NOMO-1 treated with dmso at 0.1 percent for 144 hours (cell line): ENCODE results near the gene ARID1A.

Experiments
- DNase-seq: peaks from one replicate; lab custom pipeline; 2025; ENCODE audit not compliant: unreplicated experiment; lab: John Stamatoyannopoulos, UW

ARID1A gene

DNA sequence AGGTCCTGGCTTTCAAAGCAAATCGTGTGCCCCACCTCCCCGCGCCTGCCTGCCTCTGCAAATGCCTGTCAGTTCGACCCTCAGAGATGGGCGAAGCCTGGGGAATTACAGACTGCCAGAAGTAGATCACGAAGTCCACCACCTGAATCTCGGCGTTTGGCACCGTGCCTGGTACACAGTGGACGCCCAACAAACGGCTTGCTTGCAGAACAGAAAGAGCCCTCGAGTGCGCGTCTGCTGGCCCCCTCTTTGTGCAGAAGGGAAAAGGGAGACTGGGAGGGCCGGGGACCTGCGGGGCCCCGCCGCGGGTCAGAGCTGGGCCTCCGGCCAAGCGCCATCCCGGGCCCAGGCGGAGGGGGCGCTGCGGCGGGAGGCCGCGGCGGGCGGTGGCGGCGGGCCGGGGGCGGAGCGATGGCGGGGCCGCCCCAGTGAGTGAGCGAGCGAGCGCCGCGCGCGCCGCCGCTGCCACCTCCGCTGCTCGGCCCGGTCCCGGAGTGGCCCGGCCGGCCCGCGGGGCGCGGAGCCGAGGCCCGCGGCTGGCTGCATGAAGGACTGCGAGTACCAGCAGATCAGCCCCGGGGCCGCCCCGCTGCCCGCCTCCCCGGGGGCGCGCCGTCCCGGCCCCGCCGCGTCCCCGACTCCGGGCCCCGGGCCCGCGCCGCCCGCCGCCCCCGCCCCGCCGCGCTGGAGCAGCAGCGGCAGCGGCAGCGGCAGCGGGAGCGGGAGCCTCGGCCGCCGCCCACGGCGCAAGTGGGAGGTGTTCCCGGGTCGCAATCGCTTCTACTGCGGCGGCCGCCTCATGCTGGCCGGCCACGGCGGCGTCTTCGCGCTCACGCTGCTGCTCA lies 130.7 kb downstream of the ARID1A start, which contains the start of gene ZDHHC18:
TSS of gene ZDHHC18 (plus strand) at position 428 of the 845 bp plus-strand sequence. CDS start at position 545, 117 bp downstream.
- DNase-seq = peak; percentile 40

DNA sequence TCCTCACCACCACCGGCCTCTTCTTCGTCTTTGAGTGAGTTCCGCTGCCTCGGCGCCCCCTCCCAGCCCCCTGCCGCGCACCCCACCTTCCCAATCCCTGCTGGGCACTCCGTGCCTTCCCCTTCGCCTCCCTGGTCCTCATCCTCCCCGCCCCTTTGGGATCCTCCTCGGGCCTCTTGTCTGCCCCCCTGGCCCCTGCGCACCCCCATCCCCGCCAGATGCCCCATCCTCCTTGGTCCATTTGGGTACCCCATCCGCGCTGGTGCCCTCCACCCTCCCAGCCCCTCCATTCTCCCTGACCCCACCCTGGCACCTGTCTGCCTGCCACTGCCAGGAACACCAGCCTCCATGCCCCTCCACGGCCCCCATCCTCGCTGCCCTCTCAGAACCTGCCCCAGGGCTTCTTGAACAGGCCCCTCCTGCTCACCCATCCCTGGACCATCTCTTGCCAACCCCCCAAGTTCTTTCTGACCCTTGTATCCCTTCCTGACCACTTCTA lies 131.3 kb downstream of the ARID1A start:
- DNase-seq = no peak

GRCh38 chr1:26827663-26828062 lies 131.8 kb downstream of the ARID1A start:
- DNase-seq = no peak

- peak; percentile 61 for DNase-seq
These were observed 132.7 kb downstream of the ARID1A start for GRCh38 chr1:26828411-26828991.

- DNase-seq = no peak
These were observed 133.5 kb downstream of the ARID1A start for GRCh38 chr1:26829184-26829911.

DNA sequence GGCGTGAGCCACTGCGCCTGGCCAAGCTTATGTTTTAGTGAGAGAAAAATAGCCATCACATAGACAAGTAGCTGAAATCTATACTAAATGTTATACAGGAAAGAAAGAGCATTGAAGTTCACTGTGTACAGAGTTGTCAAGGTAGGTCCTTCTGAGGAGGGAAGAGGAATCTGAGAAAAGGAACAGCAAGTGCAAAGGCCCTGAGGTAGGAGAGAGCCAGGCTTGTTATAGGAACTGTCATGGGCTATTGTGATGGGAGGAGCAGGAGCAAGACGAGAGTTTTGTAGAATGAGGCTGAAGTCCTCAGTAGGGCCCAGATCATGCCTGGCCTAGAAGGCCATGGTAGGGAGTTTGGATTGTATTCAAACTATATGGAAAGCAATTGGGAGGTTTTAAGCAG lies 135.2 kb downstream of the ARID1A start:
- no peak for DNase-seq
